EL (cell line): Measurements from ENCODE around the gene SLC22A17.

Experiments used
- DNase-seq: peaks from one replicate; pipeline ENCODE4 v3.0.0-alpha.2; 2016

SLC22A17 gene

DNA sequence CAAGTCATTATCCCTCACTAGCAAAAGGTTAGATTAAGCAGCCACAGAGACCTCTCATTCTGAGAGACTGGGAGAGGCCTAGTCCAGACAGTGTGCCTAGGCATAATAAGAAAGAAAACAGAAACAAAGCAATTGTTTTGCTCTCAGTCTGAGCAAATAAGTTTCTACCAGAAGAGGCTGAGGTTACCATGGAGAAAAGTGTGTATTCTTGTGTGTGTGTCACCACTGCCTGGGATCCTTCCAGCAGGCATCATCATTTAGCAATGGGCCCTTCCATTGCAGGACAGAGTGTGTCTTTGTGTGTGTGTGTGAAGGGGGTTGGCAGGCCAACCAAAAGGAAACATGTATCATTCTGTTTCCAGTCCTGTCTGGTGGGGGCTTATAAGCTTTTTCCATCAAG is 8.6 kb upstream of the SLC22A17 start:
- DNase-seq, result no peak

DNA sequence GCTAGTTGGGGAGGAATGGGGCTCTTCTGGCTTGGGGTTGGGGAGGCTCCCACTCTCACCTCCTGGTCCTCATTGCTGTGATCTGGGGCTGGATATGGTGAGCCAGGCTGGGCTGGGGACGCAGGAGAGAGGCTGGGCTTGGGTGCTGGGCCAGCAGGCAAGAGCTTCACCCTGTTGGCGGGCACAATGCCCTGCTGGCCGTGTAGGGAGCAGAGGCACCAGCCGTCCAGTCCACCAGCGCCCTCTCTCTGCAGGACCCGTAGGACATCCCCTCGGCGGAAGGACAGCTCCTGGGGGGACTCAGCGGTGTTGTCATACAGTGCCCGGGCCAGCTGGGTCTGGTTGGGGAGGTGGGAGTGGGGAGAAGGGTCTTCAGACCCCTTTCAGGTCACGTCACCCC is 7.8 kb upstream of the SLC22A17 start:
- no peak for DNase-seq

DNA sequence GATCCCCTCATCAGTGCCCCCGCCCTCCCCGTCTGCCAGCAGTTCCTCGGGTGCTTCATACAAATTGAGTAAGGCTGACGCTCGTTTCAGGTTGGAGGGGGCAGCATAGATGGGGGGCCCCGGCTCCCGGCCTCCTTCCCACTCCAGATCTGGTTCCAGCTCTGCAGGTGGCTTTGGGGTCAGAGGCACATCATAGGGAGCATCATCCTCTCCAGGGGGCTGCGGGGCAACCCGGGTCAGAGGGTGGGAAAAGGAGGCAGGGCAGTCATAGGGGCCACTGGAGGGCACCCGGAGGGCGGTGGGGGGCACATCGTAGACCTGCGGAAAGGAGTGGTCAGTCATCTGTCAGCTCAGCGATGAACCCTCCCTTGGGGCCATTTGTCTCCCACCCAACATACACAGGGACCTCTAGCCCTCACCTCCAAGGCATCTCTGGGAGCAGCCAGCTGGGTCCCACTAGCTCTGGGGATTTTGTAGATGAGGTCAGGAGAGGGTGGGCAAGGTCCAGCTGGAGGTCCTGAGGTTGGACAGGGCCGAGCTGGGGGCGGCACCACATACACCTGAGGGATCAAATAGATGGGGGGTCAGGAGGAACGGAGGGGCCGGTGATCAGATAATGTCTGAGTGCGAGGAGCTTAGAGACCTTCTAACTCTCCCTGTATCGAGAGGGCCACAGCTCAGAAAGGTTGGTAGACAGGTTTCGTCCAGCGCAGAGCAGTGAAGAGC is 7.2 kb upstream of the SLC22A17 start:
- no peak for DNase-seq

DNA sequence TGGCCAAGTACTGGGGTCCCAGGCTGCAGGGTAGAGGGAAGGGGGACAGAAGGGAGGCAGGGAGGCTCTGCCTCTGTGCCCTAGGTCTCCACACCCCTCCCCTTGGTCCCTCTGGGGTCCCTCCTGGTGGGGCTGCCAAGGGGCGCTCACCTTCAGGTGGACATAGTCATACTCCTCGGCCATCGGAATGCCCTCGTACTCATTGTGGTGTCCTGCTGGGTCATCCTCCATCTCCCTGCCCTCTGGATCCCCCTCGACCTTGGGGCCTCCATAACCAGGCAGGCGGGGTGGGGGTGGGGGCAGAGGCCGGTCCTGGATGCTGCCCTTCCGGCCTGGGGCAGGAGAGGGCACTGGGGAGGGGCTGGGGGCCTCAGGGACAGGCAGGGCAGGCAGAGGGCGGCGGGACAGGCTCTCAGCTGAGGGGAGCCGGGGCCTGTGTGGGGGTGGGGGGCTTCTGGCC is 6.5 kb upstream of the SLC22A17 start:
- no peak for DNase-seq

DNA sequence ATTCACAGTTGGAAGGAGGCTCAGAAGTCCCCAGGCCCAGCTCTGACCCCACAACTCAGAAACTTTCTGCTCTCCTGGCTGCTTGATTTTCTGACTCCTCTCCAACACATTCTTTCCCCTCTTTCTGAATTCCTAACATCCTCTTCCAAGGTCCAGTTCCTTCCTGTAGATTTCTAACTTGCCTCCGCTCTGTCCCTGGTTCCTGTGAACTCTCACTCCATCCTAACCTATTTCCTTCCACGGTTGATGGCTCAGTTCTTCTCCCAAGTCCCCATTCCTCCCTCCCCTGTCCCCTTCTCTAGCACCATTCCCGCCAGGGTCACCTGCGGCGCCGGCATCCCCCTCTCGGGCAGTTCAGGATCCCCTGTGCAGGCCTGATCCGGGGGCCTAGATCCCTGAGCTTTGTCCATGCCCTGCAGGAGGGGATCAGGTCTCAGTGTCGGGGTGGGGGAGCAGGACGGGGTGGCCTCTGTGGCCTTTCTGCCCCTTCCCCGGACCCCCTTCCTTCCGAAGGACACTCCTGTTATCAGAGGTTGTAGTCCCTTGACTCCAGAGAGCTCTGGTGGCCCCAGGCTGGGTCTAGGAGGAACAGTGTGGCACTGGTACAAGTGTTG is 6.0 kb upstream of the SLC22A17 start:
- DNase-seq, result no peak

DNA sequence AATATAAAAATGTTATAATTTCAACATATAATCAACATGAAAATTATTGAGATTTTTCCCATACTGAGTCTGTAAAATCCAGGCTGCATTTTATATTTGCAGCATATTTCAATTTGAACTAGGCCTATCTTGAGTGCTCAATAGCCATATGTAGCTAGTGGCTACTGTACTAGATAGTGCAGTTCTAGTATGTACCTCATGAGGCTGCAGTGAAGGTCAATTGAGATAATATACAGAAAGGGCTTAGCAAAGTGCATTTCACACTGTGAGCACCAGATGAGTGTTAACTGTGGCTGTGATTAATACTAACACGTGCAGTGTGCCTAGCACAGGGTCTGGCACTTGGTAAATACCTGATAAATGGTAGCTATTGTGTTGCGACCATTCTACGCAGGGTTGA is 5.4 kb upstream of the SLC22A17 start:
- no peak for DNase-seq

DNA sequence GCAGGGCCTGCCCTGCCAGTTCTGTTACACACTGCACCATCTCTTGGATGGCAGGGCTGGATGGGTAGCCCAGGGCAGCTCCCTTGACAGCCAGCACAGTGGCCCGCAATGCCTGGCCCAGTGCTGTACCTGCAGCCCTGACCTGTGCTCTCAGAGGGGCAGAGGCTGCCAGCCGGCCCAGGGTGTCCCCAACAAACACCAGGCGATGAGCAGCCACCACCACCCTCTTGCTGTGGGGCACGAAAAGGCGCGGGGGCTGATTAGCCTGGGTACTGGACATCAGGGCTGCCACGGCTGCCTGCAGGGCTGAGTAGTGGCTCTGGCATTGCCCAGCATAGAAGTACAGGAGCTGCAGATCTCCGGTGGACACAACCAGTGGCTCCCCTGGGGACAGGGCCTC is 4.6 kb upstream of the SLC22A17 start:
- DNase-seq, result no peak

DNA sequence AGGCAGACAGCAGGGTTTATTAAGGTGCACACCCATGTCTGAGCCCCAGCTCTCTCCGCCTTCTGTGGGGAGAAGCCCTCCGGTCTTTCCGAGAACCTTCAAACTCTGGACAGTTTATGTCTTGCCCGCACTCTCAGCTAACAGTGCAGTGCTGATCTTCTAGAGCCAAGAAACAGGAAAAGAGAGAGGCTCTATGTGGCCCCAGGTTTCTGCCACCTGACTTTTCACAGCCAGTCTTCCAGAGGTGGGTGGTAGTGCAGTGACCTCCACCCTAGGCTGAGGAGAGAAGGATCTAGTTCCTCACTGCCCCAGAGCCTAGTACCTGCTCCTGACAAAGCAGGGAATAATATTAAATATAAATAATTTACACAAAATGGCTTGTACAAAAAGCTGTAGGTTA is 4.0 kb upstream of the SLC22A17 start:
- DNase-seq, result no peak

DNA sequence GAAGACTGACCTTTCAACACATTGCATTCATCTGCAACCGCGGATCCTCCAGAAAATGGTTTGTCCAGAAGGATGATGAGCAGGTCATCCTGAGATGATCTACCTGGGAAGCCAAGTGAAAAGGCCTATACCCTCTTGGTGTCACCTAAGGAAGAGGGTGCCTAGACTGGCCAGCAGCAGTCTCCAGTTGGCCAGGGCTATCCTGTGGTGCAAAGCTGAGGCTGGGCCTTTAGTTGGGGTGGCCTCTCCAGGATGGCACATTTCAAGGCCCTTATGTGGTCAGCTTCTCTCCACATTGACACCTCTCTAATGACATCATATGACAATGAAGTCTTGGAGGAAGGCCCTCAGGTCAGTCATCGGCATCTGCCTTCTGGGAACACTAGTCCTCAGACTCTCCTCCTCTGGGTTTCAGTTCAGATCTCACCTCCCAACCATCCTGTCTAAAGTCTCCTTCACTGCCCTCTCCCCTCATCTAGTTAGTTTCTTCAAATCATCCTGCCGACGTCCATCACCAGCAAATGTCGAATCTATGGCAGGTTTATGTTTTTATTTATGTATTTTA is 3.3 kb upstream of the SLC22A17 start:
- no peak for DNase-seq

DNA sequence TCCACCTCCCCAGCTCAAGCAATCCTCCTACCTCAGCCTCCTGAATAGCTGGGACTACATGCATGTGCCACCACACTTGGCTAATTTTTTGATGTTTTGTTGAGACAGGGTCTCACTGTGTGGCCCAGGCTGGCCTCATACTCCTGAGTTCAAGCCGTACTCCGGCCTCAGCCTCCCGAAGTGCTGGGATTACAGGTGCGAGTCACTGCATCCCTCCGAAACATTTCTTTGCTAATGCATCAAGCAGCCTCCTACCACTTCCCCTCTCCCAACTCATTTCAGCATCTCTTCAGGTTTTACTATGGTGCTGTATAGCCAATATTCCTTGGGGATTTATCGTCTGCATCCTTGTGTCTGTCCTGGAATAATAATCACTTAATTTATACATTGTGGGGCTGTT is 2.3 kb upstream of the SLC22A17 start:
- no peak for DNase-seq

DNA sequence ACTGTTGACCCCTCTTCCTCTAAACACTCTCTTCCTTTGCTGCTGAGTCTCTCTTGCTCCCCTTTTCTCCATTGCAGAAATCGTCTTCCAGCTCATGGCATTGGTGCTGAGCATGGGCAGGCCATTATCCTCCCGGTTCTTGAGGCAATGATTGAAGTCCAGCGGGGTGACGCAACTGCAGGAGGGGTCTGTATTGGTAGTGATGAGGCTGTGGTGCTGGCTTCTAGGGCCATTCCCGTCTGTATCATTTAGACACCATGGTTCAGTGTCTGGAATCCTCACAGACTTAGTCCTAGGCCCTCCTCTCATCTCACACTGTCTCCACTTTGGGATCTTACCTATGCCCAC is 720 bp upstream of the SLC22A17 start:
- no peak for DNase-seq

DNA sequence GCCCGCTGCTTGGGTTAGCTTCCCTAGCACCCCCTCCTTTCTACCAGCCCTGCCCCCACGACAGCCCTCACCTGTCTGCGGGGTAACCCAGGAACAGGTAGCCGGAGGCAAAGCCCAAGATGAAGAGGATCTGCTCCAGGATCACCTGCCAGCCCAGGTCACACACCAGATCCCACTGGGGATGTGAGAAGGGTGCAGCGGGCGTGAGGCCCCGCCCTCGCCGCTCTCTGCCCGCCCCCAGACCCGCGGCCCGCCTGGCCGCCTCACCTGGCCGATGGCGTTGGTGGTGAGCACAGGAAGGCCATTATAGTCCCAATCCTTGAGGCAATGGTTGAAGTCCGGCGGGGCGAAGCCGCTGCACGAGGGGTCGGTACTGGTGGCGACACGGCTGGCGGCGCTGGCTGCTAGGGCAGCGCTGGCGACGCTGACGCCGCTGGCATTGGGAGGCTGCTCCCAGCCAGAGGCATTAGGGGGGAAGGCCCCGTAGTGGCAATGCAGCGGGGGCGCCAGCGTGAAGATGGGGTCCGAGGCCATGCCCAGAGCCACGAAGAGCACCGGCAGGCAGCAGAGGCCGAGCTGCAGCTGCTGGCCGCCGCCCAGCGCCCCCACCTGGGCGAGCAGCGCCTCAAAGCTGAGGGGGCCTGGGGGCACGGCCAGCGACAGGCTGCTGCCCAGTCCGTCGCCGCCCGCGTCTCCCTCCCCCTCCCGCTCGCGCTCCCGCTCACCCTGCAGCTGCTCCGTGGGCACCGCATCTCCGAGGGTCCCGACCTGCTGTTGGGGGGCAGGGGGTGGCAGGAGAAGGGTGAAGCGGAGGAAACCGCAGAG is 794 bp downstream of the SLC22A17 start:
- peak; percentile 10 for DNase-seq

DNA sequence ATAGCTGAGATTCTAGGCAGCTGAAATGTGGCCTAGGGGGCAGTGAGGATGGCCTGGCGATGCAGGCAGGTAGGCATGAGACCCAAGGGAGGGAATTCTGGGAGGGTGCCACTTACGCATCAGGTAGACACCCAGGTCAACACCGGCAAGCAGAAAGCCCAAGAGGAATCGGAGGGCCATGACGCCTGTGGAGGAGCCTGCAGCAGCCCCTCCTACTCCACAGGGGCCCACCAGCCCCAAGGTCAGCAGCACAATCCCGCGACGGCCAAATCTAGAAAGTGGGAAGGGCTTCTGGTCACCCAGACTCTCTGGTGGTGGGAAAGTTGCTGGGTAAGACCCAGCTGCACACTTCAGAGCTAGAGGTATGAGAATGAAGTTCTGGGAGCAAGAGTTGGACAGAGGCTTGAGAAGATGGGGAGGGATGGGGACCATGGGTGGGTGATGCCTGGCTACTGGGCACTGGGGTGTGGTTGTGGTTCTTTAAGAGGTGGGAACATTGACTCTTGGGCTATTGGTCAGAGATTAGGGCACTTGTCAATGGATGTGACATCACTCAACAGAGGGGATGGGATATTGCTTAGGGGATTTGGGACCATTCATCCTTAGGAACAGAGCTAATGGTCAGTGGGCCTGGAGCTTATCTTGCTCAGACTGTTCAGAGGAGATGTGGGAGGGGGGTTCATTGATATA is 3.4 kb downstream of the SLC22A17 start:
- no peak for DNase-seq

DNA sequence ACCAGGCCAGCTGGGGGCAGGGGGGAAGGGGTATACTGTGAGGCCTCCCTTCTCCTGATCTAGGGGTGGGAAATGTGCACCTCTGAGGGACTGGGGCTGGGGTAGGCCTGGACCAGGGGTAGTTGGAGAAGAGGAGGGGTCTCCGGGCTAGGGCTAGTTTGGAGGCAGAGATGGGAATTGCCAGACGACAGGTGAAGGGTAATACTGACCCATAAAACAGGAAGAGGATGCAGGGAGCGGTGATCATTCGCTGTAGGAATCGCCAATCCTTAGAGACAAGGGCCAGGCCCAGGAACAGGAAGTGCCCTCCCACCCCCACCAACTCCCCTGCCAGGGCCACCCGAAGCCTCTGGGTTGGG is 4.4 kb downstream of the SLC22A17 start:
- DNase-seq, result no peak

DNA sequence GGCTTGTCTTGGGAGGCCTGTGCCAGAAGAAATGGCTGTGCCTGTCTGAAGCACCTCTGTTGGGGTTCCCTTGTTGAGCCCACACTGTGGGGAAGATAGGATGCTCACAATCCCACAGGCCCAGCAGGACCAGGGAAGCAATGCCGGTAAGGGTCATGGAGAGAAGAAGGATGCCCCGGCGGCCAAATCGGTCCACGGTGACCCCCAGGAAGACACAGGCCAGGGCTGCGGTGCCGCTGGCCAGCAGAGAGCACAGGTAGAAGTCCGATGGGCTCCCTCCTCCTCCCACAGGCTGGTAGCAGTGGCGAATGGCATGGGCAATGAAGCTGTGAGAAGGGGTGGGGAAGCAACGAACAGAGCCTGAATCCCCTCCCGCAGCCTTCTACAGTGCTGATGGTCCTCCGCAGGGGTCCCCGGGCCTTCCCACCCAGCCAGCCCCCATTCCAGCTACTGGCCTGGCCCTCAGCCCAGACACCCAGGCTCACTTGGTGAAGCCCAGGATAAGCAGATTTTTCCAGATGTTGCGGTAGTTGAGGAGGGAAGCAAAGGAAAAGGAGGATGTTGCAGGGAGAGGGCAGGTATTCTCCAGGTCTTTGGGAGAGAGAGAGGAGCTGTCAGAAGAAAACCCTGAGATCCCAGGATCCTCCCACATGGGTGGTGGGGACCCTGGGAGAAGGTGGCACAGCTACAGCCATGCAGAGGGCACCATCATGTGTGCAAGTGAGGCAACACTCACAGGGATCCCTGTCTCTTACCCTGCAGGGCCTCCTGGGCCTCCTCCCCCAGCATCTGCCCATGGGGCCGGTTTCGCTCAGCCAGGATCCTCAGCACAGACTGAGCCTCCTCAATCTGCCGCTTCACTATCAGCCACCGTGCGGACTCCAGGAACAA is 5.0 kb downstream of the SLC22A17 start:
- DNase-seq, result no peak

DNA sequence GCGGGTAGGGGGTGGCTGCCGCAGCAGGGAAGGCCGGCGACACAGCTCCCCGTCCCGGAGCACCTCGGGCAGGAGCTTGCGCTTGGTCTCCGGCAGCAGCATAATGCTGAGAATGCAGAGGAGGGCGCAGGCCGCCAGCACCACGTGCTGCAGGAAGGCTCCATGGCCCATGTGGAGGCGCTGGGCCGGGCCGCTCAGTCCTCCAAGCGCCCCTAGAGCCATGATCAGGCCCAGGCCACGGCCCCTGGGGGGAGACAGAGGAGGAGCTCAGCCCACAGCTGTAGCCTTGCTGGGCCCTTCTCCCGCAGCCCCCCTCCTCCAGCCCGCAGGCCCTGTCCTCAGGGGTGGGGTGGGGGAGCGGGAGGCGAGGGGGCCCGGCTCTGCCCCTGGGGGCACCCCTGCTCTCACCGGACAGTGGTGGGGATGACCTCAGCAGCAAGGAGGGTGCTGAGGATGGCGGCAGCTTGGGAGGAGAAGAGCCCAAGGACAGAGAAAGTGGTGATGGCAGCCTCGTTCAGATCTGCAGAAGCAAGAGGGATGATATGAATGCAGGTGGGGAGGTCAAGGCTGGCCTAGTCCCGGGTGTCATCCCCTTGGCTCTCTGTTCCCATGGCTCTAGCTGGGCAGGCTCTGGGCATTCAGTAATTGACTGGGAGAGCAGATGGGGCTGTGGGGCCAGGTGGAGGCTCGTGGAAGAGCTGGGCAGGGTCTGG is 5.8 kb downstream of the SLC22A17 start:
- no peak for DNase-seq

DNA sequence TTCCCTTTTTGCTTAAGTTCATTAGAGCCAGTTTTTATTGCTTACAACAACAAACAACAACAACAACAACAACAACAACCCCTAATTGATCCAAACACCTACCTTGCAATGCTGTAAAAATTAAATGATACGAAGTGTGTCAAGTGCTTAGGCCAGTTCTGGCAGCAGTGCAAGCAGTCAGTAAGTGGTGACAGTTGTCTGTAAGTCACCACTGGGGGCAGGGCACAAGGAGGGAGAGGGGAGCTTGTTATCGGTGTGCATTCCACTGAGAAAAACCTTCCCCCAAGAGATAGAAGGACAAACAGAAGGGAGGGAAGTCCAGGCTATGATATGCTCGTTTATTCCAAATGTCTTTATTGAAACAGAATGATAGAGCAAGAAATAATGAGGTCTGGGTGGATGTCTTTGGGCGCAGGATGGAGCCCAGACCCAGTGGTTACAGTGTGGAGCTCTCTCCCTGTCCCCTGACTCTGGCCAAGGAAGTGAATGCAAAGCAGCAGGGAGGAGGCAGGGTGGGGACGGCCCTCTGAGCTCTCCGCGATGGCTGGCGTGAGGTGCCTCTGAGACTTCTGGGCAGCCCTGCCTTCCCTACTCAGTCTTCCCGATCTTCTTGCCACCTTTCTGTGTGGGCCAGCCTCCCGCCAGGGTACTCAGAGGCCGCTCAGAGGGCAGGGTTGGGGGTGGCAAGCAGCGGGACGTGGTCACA is 6.5 kb downstream of the SLC22A17 start:
- DNase-seq, result no peak

DNA sequence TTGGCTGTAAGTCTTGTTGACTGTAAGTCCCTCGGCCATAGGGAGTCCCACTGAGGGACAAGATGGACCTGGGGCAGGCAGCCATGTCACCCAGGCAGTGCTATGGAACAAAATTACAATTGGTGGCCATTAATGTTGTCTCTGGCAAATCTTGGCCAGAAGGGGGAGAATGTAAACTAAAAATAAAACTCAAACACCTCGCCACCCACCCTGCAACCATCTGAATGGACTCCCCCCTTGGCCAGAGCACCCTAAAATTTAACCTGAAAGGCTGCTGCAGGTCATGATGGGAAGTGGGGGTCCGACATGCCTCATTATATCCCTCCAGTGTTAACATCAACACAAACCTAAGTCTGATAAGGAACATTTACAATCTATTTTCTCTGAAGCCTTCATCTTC is 8.2 kb downstream of the SLC22A17 start:
- DNase-seq, result no peak

DNA sequence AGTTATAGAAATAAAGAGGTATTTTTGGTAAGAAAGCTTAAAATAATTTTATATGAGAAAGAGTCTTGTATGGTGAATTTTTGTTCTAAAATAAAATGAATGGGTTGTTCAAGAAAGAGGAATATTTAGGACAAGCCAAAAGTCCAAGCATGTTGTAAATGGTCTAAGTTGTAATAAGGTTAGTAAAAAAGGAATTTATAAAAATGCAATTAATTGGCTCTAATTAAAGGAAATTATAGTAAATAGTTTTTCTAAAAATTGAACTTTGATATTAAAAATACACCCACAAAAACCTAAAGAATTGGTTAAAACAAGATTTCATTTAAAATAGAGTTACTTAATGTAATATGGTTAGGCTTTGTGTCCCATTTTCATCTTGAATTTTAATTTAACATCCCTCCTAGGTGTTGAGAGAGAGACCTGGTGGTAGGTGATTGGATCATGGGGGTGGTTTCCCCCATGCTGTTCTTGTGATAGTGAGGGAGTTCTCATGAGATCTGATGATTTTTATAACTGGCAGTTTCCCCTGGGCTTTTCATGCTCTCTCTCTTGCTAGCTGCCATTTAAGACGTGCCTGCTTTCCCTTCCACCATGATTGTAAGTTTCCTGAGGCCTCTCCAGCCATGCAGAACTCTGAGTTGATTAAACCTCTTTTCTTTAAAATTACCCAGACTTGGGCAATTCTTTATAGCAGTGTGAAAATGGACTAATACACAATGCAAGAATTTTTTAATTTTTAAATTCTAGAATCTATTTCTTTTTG is 13.0 kb downstream of the SLC22A17 start:
- no peak for DNase-seq

DNA sequence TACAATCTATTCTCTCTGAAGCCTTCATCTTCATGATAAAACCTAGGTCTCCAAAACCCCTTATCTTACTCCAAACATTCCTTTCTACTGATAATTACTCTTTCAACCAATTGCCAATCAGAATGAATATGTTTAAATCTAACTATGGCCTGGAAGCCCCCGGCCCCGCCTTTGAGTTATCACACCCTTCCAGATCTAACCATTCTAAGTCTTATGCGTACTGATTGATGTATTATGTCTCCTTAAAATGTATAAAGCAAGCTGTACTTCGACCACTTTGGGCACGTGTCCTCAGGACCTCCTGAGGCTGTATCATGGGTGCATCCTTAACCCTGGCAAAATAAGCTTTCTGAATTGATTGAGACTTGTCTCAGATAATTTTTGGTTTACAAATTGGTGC is 17.1 kb downstream of the SLC22A17 start:
- no peak for DNase-seq
